IPS-NIHi11 (cell line): ENCODE measurements around the gene MRNIP.
A peak's percentile ranks its signal among the peaks of the same experiment; 100 is the strongest.

Source experiments
- DNase-seq: peaks from one replicate; pipeline ENCODE4 v3.0.0; 2012; ENCODE audit warnings: mixed read lengths, low spot score

Gene MRNIP

GRCh38 chr5:179821298-179822058, 37.1 kb downstream of the MRNIP start:
- DNase-seq: peak; percentile 90

GRCh38 chr5:179820483-179821297, 37.9 kb downstream of the MRNIP start, which contains the start of gene SQSTM1:
SQSTM1 (plus strand) TSS chr5:179820905; CDS start chr5:179820937, 32 bp downstream.
- DNase-seq: peak; percentile 88

GRCh38 chr5:179820127-179820482, 38.5 kb downstream of the MRNIP start:
- no peak for DNase-seq

- peak; percentile 60 for DNase-seq
Measured at GRCh38 chr5:179819296-179820126, 39.1 kb downstream of the MRNIP start.

GRCh38 chr5:179818746-179819295, 39.8 kb downstream of the MRNIP start:
- DNase-seq: peak; percentile 71

- DNase-seq: no peak
Measured at GRCh38 chr5:179817890-179818745, 40.5 kb downstream of the MRNIP start.

GRCh38 chr5:179817470-179817840, 41.2 kb downstream of the MRNIP start:
- no peak for DNase-seq

- no peak for DNase-seq
Measured at GRCh38 chr5:179816796-179817469, 41.7 kb downstream of the MRNIP start.

- DNase-seq: no peak
Measured at GRCh38 chr5:179816401-179816795, 42.2 kb downstream of the MRNIP start.

- DNase-seq: no peak
Measured at GRCh38 chr5:179815491-179816249, 42.9 kb downstream of the MRNIP start.

GRCh38 chr5:179814090-179814489, 44.5 kb downstream of the MRNIP start:
- DNase-seq: no peak

- no peak for DNase-seq
Measured at GRCh38 chr5:179812997-179813607, 45.5 kb downstream of the MRNIP start.

GRCh38 chr5:179812135-179812825, 46.3 kb downstream of the MRNIP start:
- DNase-seq: no peak

GRCh38 chr5:179806250-179807048, 52.2 kb downstream of the MRNIP start, which contains the start of gene MGAT4B:
MGAT4B (minus strand) TSS chr5:179806866; CDS start chr5:179806583, 283 bp downstream.
- peak; percentile 92 for DNase-seq

- DNase-seq: peak; percentile 59
Measured at GRCh38 chr5:179805529-179806249, 52.9 kb downstream of the MRNIP start.

GRCh38 chr5:179805070-179805528, 53.5 kb downstream of the MRNIP start:
- DNase-seq: no peak

- DNase-seq: no peak
Measured at GRCh38 chr5:179804555-179804947, 54.1 kb downstream of the MRNIP start.
